ENCODE measurements around the gene NPTX2.

- TF ChIP-seq CTCF (IDR thresholded peaks at IDR 0.05): no peak
- TF ChIP-seq POLR2A (IDR thresholded peaks at IDR 0.05): no peak
Measured at GRCh38 chr7:98638853-98639252, 21.8 kb downstream of the NPTX2 start.
